WTC11 (cell line): Measurements from ENCODE around the gene ATP2B3. TPM values are rescaled to one million over a fixed set of nuclear protein-coding genes. Genes with fewer than 3 reads are reported as not detected.

Experiments used
- ATAC-seq: fragments of 200-7000 bp; cut with Tn5 transposase; 2 replicates; pipeline ENCODE4 v1.10.0; 2021; ENCODE audit warnings: mild to moderate bottlenecking, moderate library complexity
- CTCF ChIA-PET: fragments of 300-600 bp; sonication (Branson Sonifier 250); formaldehyde crosslinking; loops from one replicate; lab custom pipeline; 2021; ENCODE audit warnings: antibody characterized with exemption; lab: Charles Lee
- POLR2A ChIA-PET: fragments of 350-600 bp; sonication (Branson Sonifier 250); formaldehyde crosslinking; loops from one replicate; lab custom pipeline; 2021; ENCODE audit warnings: antibody characterized with exemption; lab: Charles Lee
- DNase-seq: peaks from one replicate; pipeline ENCODE4 v3.0.0; 2021; ENCODE audit warnings: low spot score
- H3K27ac Mint-ChIP-seq: 2 replicates; pipeline ENCODE4 v1.8.0; 2021; ENCODE audit warnings: mixed read lengths
- H3K27me3 Mint-ChIP-seq: 2 replicates; pipeline ENCODE4 v1.8.0; 2021; ENCODE audit warnings: low read depth, mild to moderate bottlenecking, moderate library complexity, mixed read lengths
- H3K36me3 Mint-ChIP-seq: 2 replicates; pipeline ENCODE4 v1.8.0; 2021; ENCODE audit warnings: mixed read lengths
- H3K4me1 Mint-ChIP-seq: 2 replicates; pipeline ENCODE4 v1.8.0; 2022; ENCODE audit warnings: mixed read lengths
- H3K4me3 Mint-ChIP-seq: 2 replicates; pipeline ENCODE4 v1.8.0; 2021; ENCODE audit warnings: mild to moderate bottlenecking, moderate library complexity, mixed read lengths
- H3K9me3 Mint-ChIP-seq: 2 replicates; pipeline ENCODE4 v1.8.0; 2021; ENCODE audit warnings: mixed read lengths
- ARID4B ChIP-seq: sonication (generic); formaldehyde crosslinking; IDR thresholded peaks from 2 replicates; pipeline ENCODE4 v1.8.0; 2023; ENCODE audit warnings: missing genetic modification reagents, mild to moderate bottlenecking, borderline replicate concordance
- ATF2 ChIP-seq: sonication (generic); formaldehyde crosslinking; IDR thresholded peaks from 2 replicates; pipeline ENCODE4 v1.8.1; 2022; ENCODE audit warnings: low read depth, missing genetic modification reagents, borderline replicate concordance
- ATF3 ChIP-seq: sonication (generic); formaldehyde crosslinking; conservative IDR thresholded peaks from 2 replicates; pipeline ENCODE4 v1.8.1; 2022; ENCODE audit warnings: mild to moderate bottlenecking, missing genetic modification reagents
- ATF6 ChIP-seq: sonication (generic); formaldehyde crosslinking; IDR thresholded peaks from 2 replicates; pipeline ENCODE4 v1.8.1; 2023; ENCODE audit warnings: mild to moderate bottlenecking, missing genetic modification reagents
- CBFB ChIP-seq: sonication (generic); formaldehyde crosslinking; IDR thresholded peaks from 2 replicates; pipeline ENCODE4 v1.8.1; 2022; ENCODE audit warnings: mild to moderate bottlenecking, low read depth, missing genetic modification reagents
- JUN ChIP-seq: sonication (generic); formaldehyde crosslinking; IDR thresholded peaks from 2 replicates; pipeline ENCODE4 v1.8.0; 2023; ENCODE audit warnings: mild to moderate bottlenecking, missing genetic modification reagents
- NR1H2 ChIP-seq: sonication (generic); formaldehyde crosslinking; IDR thresholded peaks from 2 replicates; pipeline ENCODE4 v1.9.0; 2021; ENCODE audit warnings: mild to moderate bottlenecking, moderate library complexity, missing genetic modification reagents
- PREB ChIP-seq: sonication (generic); formaldehyde crosslinking; IDR thresholded peaks from 2 replicates; pipeline ENCODE4 v1.8.1; 2022; ENCODE audit warnings: mild to moderate bottlenecking, missing genetic modification reagents, moderate library complexity, borderline replicate concordance
- STAT6 ChIP-seq: sonication (generic); formaldehyde crosslinking; conservative IDR thresholded peaks from 2 replicates; pipeline ENCODE4 v1.8.1; 2023; ENCODE audit warnings: mild to moderate bottlenecking, low read depth, missing genetic modification reagents, moderate library complexity
- TP53 ChIP-seq: sonication (generic); formaldehyde crosslinking; IDR thresholded peaks from 2 replicates; pipeline ENCODE4 v1.8.1; 2023; ENCODE audit warnings: mild to moderate bottlenecking, missing genetic modification reagents
- ZNF138 ChIP-seq: sonication (generic); formaldehyde crosslinking; conservative IDR thresholded peaks from 2 replicates; pipeline ENCODE4 v1.8.1; 2022; ENCODE audit warnings: mild to moderate bottlenecking, moderate library complexity, missing genetic modification reagents
- ZNF423 ChIP-seq: fragments of 250-450 bp; sonication (Bioruptor Pico); IDR thresholded peaks from 2 replicates; pipeline ENCODE4 v2.1.2; 2022; ENCODE audit warnings: mild to moderate bottlenecking, moderate library complexity
- ZNF425 ChIP-seq: fragments of 250-450 bp; sonication (Bioruptor Pico); conservative IDR thresholded peaks from 2 replicates; pipeline ENCODE4 v1.9.0; 2021; ENCODE audit warnings: mild to moderate bottlenecking
- total RNA-seq: library from RNA; stranded (reverse); gene quantifications from 3 replicates; pipeline ENCODE4 v1.2.3, GENCODE V29; 2021

Gene ATP2B3
- total RNA-seq, 1 experiment from 2014 or later = 0.28 TPM

GRCh38 chrX:153595859-153596857 is 78.7 kb downstream of the ATP2B3 start:
- no peak overlapping the region for H3K4me3 Mint-ChIP-seq
- TF ChIP-seq CBFB (CRISPR knock-in tag) = no peak
- TF ChIP-seq ZNF423 (CRISPR knock-in tag) = no peak
- TF ChIP-seq ZNF425 (CRISPR knock-in tag) = no peak
- no peak for TF ChIP-seq NR1H2
- no peak for TF ChIP-seq JUN (CRISPR knock-in tag)
- TF ChIP-seq STAT6 (CRISPR knock-in tag) = no peak
- TF ChIP-seq, all 79 proteins: peak for 0
- DNase-seq (no peak), ATAC-seq (no peak)
- ChIA-PET CTCF (interaction anchor here (1.0 kb wide), 1 partner anchor 72 kb away, joined by 4 read pairs; no protein-coding TSS in a partner anchor), POLR2A (no interaction called here)
- no peak overlapping the region for H3K27ac Mint-ChIP-seq
- H3K4me1 Mint-ChIP-seq = peaks cover 13% of the 10 kb centered on the region
- no peaks in the 10 kb centered on the region for H3K9me3 Mint-ChIP-seq
- peaks cover 4% of the 10 kb centered on the region; the same call in 1 of the 2 replicates for H3K27me3 Mint-ChIP-seq
- peaks cover 5% of the 10 kb centered on the region for H3K36me3 Mint-ChIP-seq

GRCh38 chrX:153596981-153597750 is 79.7 kb downstream of the ATP2B3 start:
- Mint-ChIP-seq H3K27me3 (peaks cover 4% of the 10 kb centered on the region; the same call in 1 of the 2 replicates), H3K36me3 (peaks cover 5% of the 10 kb centered on the region), H3K4me3 (peak overlapping the region; percentile 76), H3K4me1 (peaks cover 13% of the 10 kb centered on the region), H3K27ac (no peak overlapping the region), H3K9me3 (no peaks in the 10 kb centered on the region)
- ATAC-seq (no peak), DNase-seq (no peak)
- CTCF ChIA-PET = interaction anchor here (1.5 to 3.2 kb wide), 2 partner anchors 7 to 38 kb away, joined by 3 to 15 read pairs; no protein-coding TSS in a partner anchor
- POLR2A ChIA-PET = interaction anchor here (0.9 kb wide), 1 partner anchor 19 kb away, joined by 3 read pairs; no protein-coding TSS in a partner anchor
- TF ChIP-seq TP53 (CRISPR knock-in tag) (no peak), ATF6 (CRISPR knock-in tag) (no peak), PREB (no peak), ARID4B (no peak), ATF2 (CRISPR knock-in tag) (no peak), ATF3 (CRISPR knock-in tag) (no peak), ZNF138 (no peak)
